Kidney epithelial cell (primary cell): ENCODE data around the gene LRRC8E. TPM values are rescaled to one million over a fixed set of nuclear protein-coding genes. Genes with fewer than 3 reads are reported as not detected.

Source experiments
- DNase-seq: peaks from one replicate; pipeline ENCODE4 v3.0.0-alpha.2; 2010; ENCODE audit warnings: low read depth
- H3K27me3 ChIP-seq: 2 replicates; pipeline ENCODE4 v1.6.0; 2011; ENCODE audit warnings: low read length; ENCODE audit not compliant: control insufficient read depth, insufficient read depth
- H3K36me3 ChIP-seq: 2 replicates; pipeline ENCODE4 v1.5.1; 2011; ENCODE audit warnings: low read length; ENCODE audit not compliant: control insufficient read depth, insufficient read depth
- H3K4me3 ChIP-seq: 2 replicates; pipeline ENCODE4 v1.5.1; 2011; ENCODE audit warnings: low read depth, mild to moderate bottlenecking, control low read depth, low read length
- total RNA-seq: library from RNA; depleted of rRNA; stranded (reverse); fragments of >200 nt; gene quantifications from 2 replicates; pipeline ENCODE4 v1.2.3, GENCODE V29; 2015
- TF ChIP-seq, protein P1 (sequence below): IDR thresholded peaks from 2 replicates; pipeline ENCODE4 v1.5.1; 2011; ENCODE audit warnings: mild to moderate bottlenecking, moderate library complexity, low read length, control low read depth, inconsistent platforms; ENCODE audit not compliant: insufficient read depth, poor library complexity, severe bottlenecking

The LRRC8E gene
- total RNA-seq, 1 donor from 2014 or later = 11.6 TPM

DNA sequence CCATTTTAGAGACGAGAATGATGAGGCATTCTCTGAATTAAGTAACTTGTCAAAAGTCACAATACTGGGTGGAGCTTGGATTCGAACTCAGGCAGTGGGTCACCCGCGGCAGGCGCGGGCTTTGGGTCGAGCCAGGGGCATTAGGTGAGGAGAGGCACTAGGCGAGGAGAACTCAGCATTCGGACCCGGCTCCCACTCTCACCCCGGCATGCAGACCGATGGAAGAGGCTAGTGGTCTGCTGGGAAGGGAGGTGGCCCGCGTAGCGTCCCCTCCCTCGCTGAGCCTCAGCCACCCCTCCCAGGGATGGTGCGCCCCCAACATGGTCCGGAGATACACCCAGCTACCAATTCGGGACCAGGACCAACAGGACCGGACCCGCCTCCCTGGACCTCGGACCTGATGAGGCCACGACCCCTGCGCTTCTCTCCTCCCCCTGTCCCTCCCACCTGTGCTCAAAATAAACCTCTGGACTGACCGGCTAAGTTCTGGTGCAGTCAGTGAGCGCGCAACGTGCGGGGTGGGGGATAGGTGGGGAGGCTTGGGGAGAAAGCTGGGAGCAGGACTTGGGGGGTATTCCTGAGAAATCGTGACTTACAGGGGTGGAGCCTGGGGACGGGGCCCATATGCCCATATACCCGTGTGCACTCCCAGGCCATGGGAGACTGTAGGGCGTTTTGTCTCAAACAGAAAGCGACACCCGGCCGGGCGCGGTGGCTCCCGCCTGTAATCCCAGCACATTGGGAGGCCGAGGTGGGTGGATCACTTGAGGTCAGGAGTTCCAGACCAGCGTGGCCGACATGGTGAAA is 30.5 kb downstream of the LRRC8E start:
- TF ChIP-seq, protein P1, sequence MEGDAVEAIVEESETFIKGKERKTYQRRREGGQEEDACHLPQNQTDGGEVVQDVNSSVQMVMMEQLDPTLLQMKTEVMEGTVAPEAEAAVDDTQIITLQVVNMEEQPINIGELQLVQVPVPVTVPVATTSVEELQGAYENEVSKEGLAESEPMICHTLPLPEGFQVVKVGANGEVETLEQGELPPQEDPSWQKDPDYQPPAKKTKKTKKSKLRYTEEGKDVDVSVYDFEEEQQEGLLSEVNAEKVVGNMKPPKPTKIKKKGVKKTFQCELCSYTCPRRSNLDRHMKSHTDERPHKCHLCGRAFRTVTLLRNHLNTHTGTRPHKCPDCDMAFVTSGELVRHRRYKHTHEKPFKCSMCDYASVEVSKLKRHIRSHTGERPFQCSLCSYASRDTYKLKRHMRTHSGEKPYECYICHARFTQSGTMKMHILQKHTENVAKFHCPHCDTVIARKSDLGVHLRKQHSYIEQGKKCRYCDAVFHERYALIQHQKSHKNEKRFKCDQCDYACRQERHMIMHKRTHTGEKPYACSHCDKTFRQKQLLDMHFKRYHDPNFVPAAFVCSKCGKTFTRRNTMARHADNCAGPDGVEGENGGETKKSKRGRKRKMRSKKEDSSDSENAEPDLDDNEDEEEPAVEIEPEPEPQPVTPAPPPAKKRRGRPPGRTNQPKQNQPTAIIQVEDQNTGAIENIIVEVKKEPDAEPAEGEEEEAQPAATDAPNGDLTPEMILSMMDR = no peak
- H3K27me3 ChIP-seq = peaks cover 32% of the 10 kb centered on the region
- H3K4me3 ChIP-seq = no peak overlapping the region
- no peaks in the 10 kb centered on the region for H3K36me3 ChIP-seq
- DNase-seq = no peak

DNA sequence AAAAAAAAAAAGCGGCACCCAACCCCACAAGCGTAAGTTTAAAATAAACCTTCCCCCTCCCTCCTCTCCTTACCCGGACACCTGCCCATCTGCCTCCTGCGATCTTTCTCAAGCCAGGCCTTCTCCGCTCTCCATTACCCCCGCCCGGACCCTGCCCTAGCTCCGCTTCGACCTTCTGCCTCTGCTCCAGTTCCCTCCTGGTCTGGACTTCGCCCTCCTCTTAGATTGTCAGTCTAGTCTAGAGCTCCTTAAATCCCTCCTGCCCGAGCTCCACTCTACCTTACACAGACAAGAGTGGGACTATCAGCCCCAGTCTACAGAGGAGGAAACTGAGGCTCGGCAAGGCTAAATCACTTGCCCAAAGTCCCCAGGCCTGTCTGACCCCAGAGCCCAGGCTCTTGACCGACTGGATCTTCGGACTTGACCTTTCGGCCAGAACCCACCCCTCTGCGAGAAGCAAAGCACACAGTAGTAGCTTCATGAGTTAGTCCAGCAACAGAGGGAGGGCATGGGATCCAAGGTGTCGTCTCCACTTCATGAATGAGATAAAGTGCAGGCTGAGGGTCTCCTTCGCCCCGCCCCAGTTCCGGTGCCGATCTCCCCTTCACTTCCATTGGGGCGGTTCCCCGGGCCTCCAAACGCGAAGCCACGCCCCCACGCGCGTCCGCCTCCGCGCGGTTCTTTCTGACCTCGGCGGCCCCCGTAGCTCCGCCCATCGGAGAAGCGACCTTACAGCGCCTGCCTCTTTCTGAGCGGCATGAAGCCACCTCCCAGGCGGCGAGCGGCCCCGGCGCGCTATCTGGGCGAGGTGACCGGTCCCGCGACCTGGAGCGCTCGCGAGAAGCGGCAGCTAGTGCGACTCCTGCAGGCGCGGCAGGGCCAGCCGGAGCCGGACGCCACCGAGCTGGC is 31.6 kb downstream of the LRRC8E start, which contains the start of gene SNAPC2:
TSS of gene SNAPC2 (plus strand) at position 729 of the 909 bp plus-strand sequence. CDS start at position 758, 29 bp downstream.
- peak; percentile 66 for DNase-seq
- TF ChIP-seq, protein P1 = no peak
- Histone ChIP-seq H3K27me3 (peaks cover 30% of the 10 kb centered on the region), H3K36me3 (no peaks in the 10 kb centered on the region), H3K4me3 (peak within 1 kb of the TSS; percentile 81)

DNA sequence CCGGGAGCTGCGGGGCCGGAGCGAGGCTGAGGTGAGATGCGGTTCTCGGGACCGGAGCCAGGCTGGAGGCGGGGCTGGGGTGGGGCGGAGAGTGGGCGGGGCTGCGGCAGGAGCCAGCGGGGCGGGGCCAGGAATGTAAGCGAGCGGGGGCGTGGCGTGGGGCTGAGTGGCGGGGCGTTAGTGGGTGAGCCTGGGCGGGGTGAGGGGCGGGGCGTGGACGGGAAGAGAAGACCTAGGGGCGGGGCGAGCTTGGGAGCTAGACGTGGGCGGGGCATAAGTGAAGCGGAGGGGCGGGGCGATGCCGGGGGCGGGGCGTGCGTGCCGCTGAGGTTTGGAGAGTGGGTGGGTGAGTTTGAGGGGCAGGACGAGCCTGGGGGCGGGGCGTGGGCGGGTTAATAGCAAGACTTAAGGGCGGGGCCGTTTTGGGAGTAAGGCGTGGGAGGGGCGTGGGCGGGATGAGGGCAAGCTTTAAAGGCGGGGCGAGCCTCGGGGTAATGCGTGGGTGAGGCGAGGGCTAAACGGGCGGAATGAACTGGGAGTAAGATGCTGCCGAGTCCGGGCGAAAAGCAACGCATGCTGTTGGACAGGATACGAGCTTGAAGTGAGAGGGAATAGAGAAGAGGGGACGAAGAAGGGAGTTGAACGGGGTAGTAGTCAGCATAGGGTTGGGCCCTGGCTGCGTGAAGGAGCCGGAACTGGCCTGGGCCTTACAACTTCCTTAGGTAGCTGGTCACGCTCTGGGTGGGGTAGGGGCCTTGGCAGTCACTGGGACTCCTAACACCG is 32.4 kb downstream of the LRRC8E start:
- peaks cover 24% of the 10 kb centered on the region for H3K27me3 ChIP-seq
- TF ChIP-seq, protein P1 = no peak
- H3K36me3 ChIP-seq = no peaks in the 10 kb centered on the region
- H3K4me3 ChIP-seq = peak overlapping the region; percentile 81
- peak; percentile 64 for DNase-seq

DNA sequence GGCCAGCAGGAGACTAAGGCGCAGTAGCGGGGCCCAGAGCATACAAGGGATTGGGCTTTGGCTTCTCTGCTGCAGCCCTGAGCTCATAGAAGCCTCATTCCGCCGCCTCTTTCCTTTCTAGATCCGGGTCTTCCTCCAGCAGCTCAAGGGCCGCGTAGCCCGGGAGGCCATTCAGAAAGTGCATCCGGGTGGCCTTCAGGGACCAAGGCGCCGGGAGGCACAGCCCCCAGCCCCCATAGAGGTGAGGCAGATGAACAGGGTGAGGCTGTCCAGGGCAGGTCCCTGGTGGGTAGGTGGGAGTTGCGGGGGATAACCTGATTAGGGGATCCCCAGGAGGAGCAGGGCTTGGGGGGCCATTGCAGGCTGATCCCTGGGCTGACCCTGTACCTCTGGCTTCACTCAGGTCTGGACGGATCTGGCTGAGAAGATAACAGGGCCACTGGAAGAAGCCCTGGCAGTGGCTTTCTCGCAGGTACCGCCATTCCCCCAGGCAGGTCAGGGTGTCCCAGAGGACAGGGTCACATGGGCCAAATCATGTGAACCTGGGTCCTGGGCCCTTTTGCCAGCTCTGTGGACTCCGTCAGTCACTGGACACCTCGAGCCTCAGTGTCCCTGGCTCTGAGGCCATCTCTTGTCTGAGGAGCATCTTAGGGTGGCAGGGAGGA is 33.1 kb downstream of the LRRC8E start:
- TF ChIP-seq, protein P1 = no peak
- H3K4me3 ChIP-seq = peak overlapping the region; percentile 34
- H3K36me3 ChIP-seq = no peaks in the 10 kb centered on the region
- peaks cover 17% of the 10 kb centered on the region for H3K27me3 ChIP-seq
- no peak for DNase-seq
